Neuron (in vitro differentiated cells): ENCODE measurements around the gene SMCP.

Experiments used
- H2AFZ ChIP-seq: one replicate; pipeline ENCODE4 v1.6.1; 2013; ENCODE audit warnings: low read depth, mild to moderate bottlenecking, inconsistent platforms, low read length, moderate library complexity
- H3K27me3 ChIP-seq: one replicate; pipeline ENCODE4 v1.6.1; 2013; ENCODE audit warnings: low read length; ENCODE audit not compliant: insufficient read depth
- H3K36me3 ChIP-seq: one replicate; pipeline ENCODE4 v1.6.1; 2013; ENCODE audit warnings: low read length; ENCODE audit not compliant: insufficient read depth
- H3K4me1 ChIP-seq: one replicate; pipeline ENCODE4 v1.6.1; 2013; ENCODE audit warnings: low read length; ENCODE audit not compliant: insufficient read depth
- H3K4me3 ChIP-seq: 2 replicates; pipeline ENCODE4 v1.5.1; 2013; ENCODE audit warnings: mild to moderate bottlenecking, low read length, moderate library complexity
- H3K9me3 ChIP-seq: one replicate; pipeline ENCODE4 v1.6.1; 2013; ENCODE audit warnings: low read length

The SMCP gene

GRCh38 chr1:152878042-152878441 lies at the start of gene SMCP:
Gene SMCP, plus strand, starts transcription at chr1:152878322. Its CDS starts 6,101 bp downstream, at chr1:152884423.
- Histone ChIP-seq H2AFZ (no peak within 1 kb of the TSS), H3K4me3 (no peak within 1 kb of the TSS), H3K9me3 (no peaks in the 10 kb centered on the region), H3K36me3 (no peaks in the 10 kb centered on the region), H3K27me3 (no peaks in the 10 kb centered on the region), H3K4me1 (no peaks in the 10 kb centered on the region)

- H3K27me3 ChIP-seq, result no peaks in the 10 kb centered on the region
- H3K4me3 ChIP-seq, result no peak overlapping the region
Measured at GRCh38 chr1:152836870-152837269, 41.3 kb upstream of the SMCP start.

GRCh38 chr1:152842556-152842955 lies 35.6 kb upstream of the SMCP start, which contains the start of gene LCE6A:
Gene LCE6A, plus strand, starts transcription at chr1:152842856. Its CDS starts 665 bp downstream, at chr1:152843521.
- H3K36me3 ChIP-seq, result no peaks in the 10 kb centered on the region
- H3K27me3 ChIP-seq, result no peaks in the 10 kb centered on the region
- no peak within 1 kb of the TSS for H3K4me3 ChIP-seq
- no peaks in the 10 kb centered on the region for H3K4me1 ChIP-seq
- H2AFZ ChIP-seq, result no peak within 1 kb of the TSS
- H3K9me3 ChIP-seq, result no peaks in the 10 kb centered on the region

More at GRCh38 chr1:152836870-152837269, 41.3 kb upstream of the SMCP start:
- Histone ChIP-seq H2AFZ (no peak overlapping the region), H3K4me1 (no peaks in the 10 kb centered on the region), H3K9me3 (no peaks in the 10 kb centered on the region), H3K36me3 (no peaks in the 10 kb centered on the region)

GRCh38 chr1:152855661-152856060 lies 22.5 kb upstream of the SMCP start:
- Histone ChIP-seq H2AFZ (no peak overlapping the region), H3K36me3 (no peaks in the 10 kb centered on the region), H3K4me3 (no peak overlapping the region), H3K4me1 (no peaks in the 10 kb centered on the region), H3K9me3 (no peaks in the 10 kb centered on the region), H3K27me3 (no peaks in the 10 kb centered on the region)

- Histone ChIP-seq H3K36me3 (no peaks in the 10 kb centered on the region), H3K4me1 (no peaks in the 10 kb centered on the region), H3K4me3 (no peak overlapping the region), H3K9me3 (no peaks in the 10 kb centered on the region), H3K27me3 (no peaks in the 10 kb centered on the region), H2AFZ (no peak overlapping the region)
Measured at GRCh38 chr1:152858062-152858461, 20.1 kb upstream of the SMCP start.

- Histone ChIP-seq H3K36me3 (no peaks in the 10 kb centered on the region), H3K4me3 (no peak within 1 kb of the TSS), H3K4me1 (no peaks in the 10 kb centered on the region), H2AFZ (no peak within 1 kb of the TSS), H3K9me3 (no peaks in the 10 kb centered on the region), H3K27me3 (no peaks in the 10 kb centered on the region)
Measured at GRCh38 chr1:152859696-152860095, 18.4 kb upstream of the SMCP start, which contains the start of gene LCE7A. Gene LCE7A, plus strand, starts transcription at chr1:152859996. Its CDS starts 702 bp downstream, at chr1:152860698.

GRCh38 chr1:152860129-152860528 lies 18.0 kb upstream of the SMCP start:
- H2AFZ ChIP-seq, result no peak overlapping the region
- H3K4me3 ChIP-seq, result no peak overlapping the region
- no peaks in the 10 kb centered on the region for H3K36me3 ChIP-seq
- H3K4me1 ChIP-seq, result no peaks in the 10 kb centered on the region
- H3K27me3 ChIP-seq, result no peaks in the 10 kb centered on the region
- no peaks in the 10 kb centered on the region for H3K9me3 ChIP-seq

GRCh38 chr1:152861374-152861773 lies 16.7 kb upstream of the SMCP start:
- no peaks in the 10 kb centered on the region for H3K27me3 ChIP-seq
- no peak overlapping the region for H3K4me3 ChIP-seq
- H3K9me3 ChIP-seq, result no peaks in the 10 kb centered on the region
- H3K4me1 ChIP-seq, result no peaks in the 10 kb centered on the region
- H3K36me3 ChIP-seq, result no peaks in the 10 kb centered on the region
- H2AFZ ChIP-seq, result no peak overlapping the region

GRCh38 chr1:152864443-152864842 lies 13.7 kb upstream of the SMCP start:
- Histone ChIP-seq H3K9me3 (no peaks in the 10 kb centered on the region), H2AFZ (no peak overlapping the region), H3K4me1 (no peaks in the 10 kb centered on the region), H3K4me3 (no peak overlapping the region), H3K36me3 (no peaks in the 10 kb centered on the region), H3K27me3 (no peaks in the 10 kb centered on the region)

GRCh38 chr1:152866321-152866720 lies 11.8 kb upstream of the SMCP start:
- no peaks in the 10 kb centered on the region for H3K4me1 ChIP-seq
- H3K27me3 ChIP-seq, result no peaks in the 10 kb centered on the region
- no peaks in the 10 kb centered on the region for H3K9me3 ChIP-seq
- H2AFZ ChIP-seq, result no peak overlapping the region
- H3K36me3 ChIP-seq, result no peaks in the 10 kb centered on the region
- H3K4me3 ChIP-seq, result no peak overlapping the region

- H3K4me1 ChIP-seq, result no peaks in the 10 kb centered on the region
- no peaks in the 10 kb centered on the region for H3K36me3 ChIP-seq
- H3K9me3 ChIP-seq, result no peaks in the 10 kb centered on the region
- H3K4me3 ChIP-seq, result no peak overlapping the region
- no peaks in the 10 kb centered on the region for H3K27me3 ChIP-seq
- H2AFZ ChIP-seq, result no peak overlapping the region
Measured at GRCh38 chr1:152869808-152870419, 8.2 kb upstream of the SMCP start.

- no peak overlapping the region for H3K4me3 ChIP-seq
- no peaks in the 10 kb centered on the region for H3K9me3 ChIP-seq
- H3K4me1 ChIP-seq, result no peaks in the 10 kb centered on the region
- H3K36me3 ChIP-seq, result no peaks in the 10 kb centered on the region
- H2AFZ ChIP-seq, result no peak overlapping the region
- no peaks in the 10 kb centered on the region for H3K27me3 ChIP-seq
Measured at GRCh38 chr1:152870831-152871730, 7.0 kb upstream of the SMCP start.

GRCh38 chr1:152871731-152872126 lies 6.4 kb upstream of the SMCP start:
- Histone ChIP-seq H2AFZ (no peak overlapping the region), H3K4me3 (no peak overlapping the region), H3K27me3 (no peaks in the 10 kb centered on the region)

More at GRCh38 chr1:152871731-152872126, 6.4 kb upstream of the SMCP start:
- Histone ChIP-seq H3K36me3 (no peaks in the 10 kb centered on the region), H3K4me1 (no peaks in the 10 kb centered on the region), H3K9me3 (no peaks in the 10 kb centered on the region)
